Stomach (tissue), 4 donors: ENCODE data around the gene SLMAP.

Experiments
- CTCF ChIP-seq, 7 experiments: fragments of 450-650 bp in 4 of 7; fragments of 200-600 bp in 3 of 7; sonication (generic) in 3 of 7; IDR thresholded peaks; one replicate each; pipeline ENCODE4 v1.5.1; 2016 to 2019; ENCODE audit warnings: antibody characterized with exemption in 7 of 7, control low read depth in 2 of 7, mild to moderate bottlenecking in 1 of 7
- POLR2A ChIP-seq, 4 donors: fragments of 450-650 bp; IDR thresholded peaks; one replicate each; pipeline ENCODE4 v1.6.1; 2016; ENCODE audit warnings: antibody characterized with exemption in 4 of 4, control low read depth in 2 of 4, mild to moderate bottlenecking in 1 of 4, moderate library complexity in 1 of 4
- POLR2AphosphoS5 ChIP-seq, 3 donors: sonication (generic); formaldehyde crosslinking; IDR thresholded peaks; one replicate each; pipeline ENCODE4 v1.6.1; 2016; ENCODE audit warnings: antibody characterized with exemption in 3 of 3

DNA sequence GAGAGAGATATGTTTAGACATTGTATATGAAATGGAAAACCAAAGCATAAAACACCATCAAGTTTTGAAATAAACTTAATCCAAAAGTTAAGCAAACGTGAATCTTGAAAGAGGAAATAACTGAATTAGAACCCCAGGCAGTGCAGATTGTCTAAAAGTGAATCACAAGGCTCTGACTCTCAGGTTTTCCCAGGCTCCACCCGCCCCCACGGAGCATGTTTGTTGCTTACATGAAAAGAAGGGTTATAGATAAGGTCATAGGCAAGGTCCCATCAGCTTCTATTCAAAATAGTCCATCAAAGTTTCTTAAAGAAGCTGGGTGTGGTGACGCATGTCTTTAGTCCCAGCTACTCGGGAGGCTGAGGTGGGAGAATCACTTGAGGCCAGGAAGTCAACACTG is 29.0 kb upstream of the SLMAP start:
- TF ChIP-seq CTCF (IDR thresholded peaks at IDR 0.05) (no peak), POLR2A (IDR thresholded peaks at IDR 0.05) (no peak), POLR2AphosphoS5 (IDR thresholded peaks at IDR 0.05) (no peak)
